HCT116 (cell line): ENCODE results near the gene PTGDS. TPM values are rescaled to one million over a fixed set of nuclear protein-coding genes. Genes with fewer than 3 reads are reported as not detected.

ENCODE experiments used
- ATAC-seq: fragments of 200-7000 bp; cut with Tn5 transposase; 2 replicates; pipeline ENCODE4 v1.9.1; 2020; ENCODE audit warnings: mild to moderate bottlenecking, moderate library complexity
- BruUV-seq: library from RNA; stranded (reverse); fragments of 400-500 nt; replicated peaks from 2 replicates; lab custom pipeline; 2021; lab: Mats Ljungman, UMichigan
- CTCF ChIA-PET: fragments of 300-600 bp; sonication (Branson Sonifier 250); formaldehyde crosslinking; loops from one replicate; lab custom pipeline; 2021; ENCODE audit warnings: antibody characterized with exemption; lab: Charles Lee
- POLR2A ChIA-PET: fragments of 300-600, 350-600 bp; sonication (Branson Sonifier 250); formaldehyde crosslinking; loops from one replicate; lab custom pipeline; 2021; ENCODE audit warnings: antibody characterized with exemption; lab: Charles Lee
- RAD21 ChIA-PET, 2 experiments: fragments of 300-600 bp; sonication (Branson Sonifier 250); formaldehyde crosslinking; loops; one replicate each; lab custom pipeline; 2023; ENCODE audit warnings: low total read pairs in 2 of 2; ENCODE audit not compliant: uncharacterized antibody in 2 of 2, unreplicated experiment in 2 of 2, low non-redundant PET in 1 of 2; lab: Charles Lee
- DNase-seq: peaks from one replicate; pipeline ENCODE4 v3.0.0-alpha.2; 2010; ENCODE audit warnings: low read depth, low spot score
- H2AFZ ChIP-seq: fragments of 200-600 bp; shearing (Covaris generic), sonication (generic); 2 replicates; pipeline ENCODE4 v1.6.1; 2017; ENCODE audit warnings: low read depth, mixed run types, mixed read lengths, antibody characterized with exemption, low read length; ENCODE audit not compliant: poor library complexity, severe bottlenecking
- H3K27ac ChIP-seq: 2 replicates; pipeline ENCODE4 v1.5.1; 2012; ENCODE audit warnings: low read depth, low read length
- H3K27me3 ChIP-seq: fragments of 200-600 bp; sonication (generic); 2 replicates; pipeline ENCODE4 v1.6.1; 2016; ENCODE audit warnings: mixed run types, low read length, mixed read lengths; ENCODE audit not compliant: insufficient read depth
- H3K36me3 ChIP-seq, 2 experiments: fragments of 200-500 bp in 1 of 2; fragments of 200-600 bp in 1 of 2; sonication (Bioruptor generic) in 1 of 2; sonication (generic) in 1 of 2; 2 replicates each; pipeline versions ENCODE4 v1.5.1 to v1.6.1; 2014 to 2016; ENCODE audit warnings: low read length in 2 of 2, inconsistent platforms in 1 of 2, mixed read lengths in 1 of 2, mixed run types in 1 of 2; ENCODE audit not compliant: insufficient read depth in 2 of 2, control insufficient read depth in 1 of 2
- H3K4me1 ChIP-seq, 2 experiments: fragments of 200-600 bp in 1 of 2; sonication (generic) in 1 of 2; 2 replicates each; pipeline versions ENCODE4 v1.5.1 to v1.6.1; 2012 to 2017; ENCODE audit warnings: low read length in 2 of 2, inconsistent platforms in 1 of 2, mild to moderate bottlenecking in 1 of 2, mixed read lengths in 1 of 2, mixed run types in 1 of 2, moderate library complexity in 1 of 2; ENCODE audit not compliant: insufficient read depth in 2 of 2, control insufficient read depth in 1 of 2
- H3K4me2 ChIP-seq: fragments of 200-600 bp; sonication (generic); 2 replicates; pipeline ENCODE4 v1.6.1; 2017; ENCODE audit warnings: mixed run types, low read length, mixed read lengths
- H3K4me3 ChIP-seq, 2 experiments: fragments of 200-600 bp in 1 of 2; sonication (generic) in 1 of 2; replicated peaks in 1 of 2; 2 replicates each; pipeline ENCODE4 v1.5.1; 2011 to 2016; ENCODE audit warnings: low read length in 2 of 2, control low read depth in 1 of 2, low read depth in 1 of 2, mild to moderate bottlenecking in 1 of 2, mixed read lengths in 1 of 2, mixed run types in 1 of 2
- H3K79me2 ChIP-seq: fragments of 200-600 bp; sonication (generic); 2 replicates; pipeline ENCODE4 v1.6.1; 2017; ENCODE audit warnings: mild to moderate bottlenecking, mixed run types, low read length, moderate library complexity, mixed read lengths; ENCODE audit not compliant: insufficient read depth
- H3K9ac ChIP-seq: fragments of 200-600 bp; sonication (generic); 2 replicates; pipeline ENCODE4 v1.6.1; 2016; ENCODE audit warnings: low read length, mixed read lengths
- H3K9me2 ChIP-seq: fragments of 200-600 bp; sonication (generic), shearing (Covaris generic); 2 replicates; pipeline ENCODE4 v1.6.1; 2017; ENCODE audit warnings: mixed run types, mild to moderate bottlenecking, moderate library complexity; ENCODE audit not compliant: insufficient read depth
- H3K9me3 ChIP-seq, 2 experiments: fragments of 200-500 bp in 1 of 2; fragments of 200-600 bp in 1 of 2; sonication (Bioruptor generic) in 1 of 2; sonication (generic) in 1 of 2; 2 replicates each; pipeline ENCODE4 v1.6.1; 2014 to 2017; ENCODE audit warnings: low read length in 2 of 2, mixed read lengths in 2 of 2, inconsistent platforms in 1 of 2, low read depth in 1 of 2, mild to moderate bottlenecking in 1 of 2, mixed run types in 1 of 2, moderate library complexity in 1 of 2; ENCODE audit not compliant: control insufficient read depth in 1 of 2, insufficient read depth in 1 of 2
- H4K20me1 ChIP-seq: fragments of 200-600 bp; sonication (generic), shearing (Covaris generic); 2 replicates; pipeline ENCODE4 v1.6.1; 2017; ENCODE audit warnings: mixed run types, mild to moderate bottlenecking, moderate library complexity; ENCODE audit not compliant: insufficient read depth
- ATF3 ChIP-seq: IDR thresholded peaks from 2 replicates; pipeline ENCODE4 v1.6.1; 2012
- CBX3 ChIP-seq: IDR thresholded peaks from 2 replicates; pipeline ENCODE4 v1.6.1; 2012; ENCODE audit warnings: low read depth
- CEBPB ChIP-seq: IDR thresholded peaks from 2 replicates; pipeline ENCODE4 v1.6.1; 2012; ENCODE audit warnings: low read depth
- EGR1 ChIP-seq: IDR thresholded peaks from 2 replicates; pipeline ENCODE4 v1.6.1; 2012; ENCODE audit warnings: low read depth
- ELF1 ChIP-seq: IDR thresholded peaks from 2 replicates; pipeline ENCODE4 v1.6.1; 2012; ENCODE audit warnings: low read depth, borderline replicate concordance
- EZH2 ChIP-seq: fragments of 200-600 bp; sonication (generic); IDR thresholded peaks from 2 replicates; pipeline ENCODE4 v1.6.1; 2017; ENCODE audit warnings: antibody characterized with exemption, mixed run types
- EZH2phosphoT487 ChIP-seq: fragments of 200-600 bp; IDR thresholded peaks from 2 replicates; pipeline ENCODE4 v1.6.1; 2018; ENCODE audit warnings: antibody characterized with exemption, borderline replicate concordance
- FOSL1 ChIP-seq: IDR thresholded peaks from 2 replicates; pipeline ENCODE4 v1.6.1; 2012; ENCODE audit warnings: low read depth
- JUND ChIP-seq: IDR thresholded peaks from 2 replicates; pipeline ENCODE4 v1.6.1; 2012
- POLR2AphosphoS5 ChIP-seq: IDR thresholded peaks from 2 replicates; pipeline ENCODE4 v1.6.1; 2011; ENCODE audit warnings: mild to moderate bottlenecking, low read depth, low read length, moderate library complexity
- RAD21 ChIP-seq: IDR thresholded peaks from 2 replicates; pipeline ENCODE4 v1.6.1; 2012; ENCODE audit warnings: low read depth, mild to moderate bottlenecking
- REST ChIP-seq: IDR thresholded peaks from 2 replicates; pipeline ENCODE4 v1.6.1; 2012; ENCODE audit warnings: low read depth
- SIN3A ChIP-seq: IDR thresholded peaks from 2 replicates; pipeline ENCODE4 v1.6.1; 2012; ENCODE audit warnings: low read depth
- SP1 ChIP-seq: IDR thresholded peaks from 2 replicates; pipeline ENCODE4 v1.6.1; 2012; ENCODE audit warnings: low read depth
- SRF ChIP-seq: IDR thresholded peaks from 2 replicates; pipeline ENCODE4 v1.6.1; 2012; ENCODE audit warnings: low read depth
- TCF7L2 ChIP-seq: IDR thresholded peaks from 2 replicates; pipeline ENCODE4 v1.7.0; 2011; ENCODE audit warnings: borderline replicate concordance, inconsistent platforms; ENCODE audit not compliant: insufficient read depth, insufficient read length; ENCODE audit errors: extremely low read depth
- YY1 ChIP-seq: IDR thresholded peaks from 2 replicates; pipeline ENCODE4 v1.6.1; 2011; ENCODE audit warnings: low read length, low read depth, moderate library complexity, mild to moderate bottlenecking; ENCODE audit not compliant: insufficient replicate concordance; ENCODE audit errors: extremely low read depth
- intact Hi-C: fragments of 100-400 bp; cut with micrococcal nuclease; formaldehyde crosslinking; loops from 2 replicates; pipeline ENCODE4 v1.10.0; 2022
- total RNA-seq: library from RNA; stranded (reverse); gene quantifications from one replicate; pipeline ENCODE4 v1.2.1, GENCODE V29; 2021; ENCODE audit not compliant: unreplicated experiment
- TF ChIP-seq, protein P1 (sequence below): IDR thresholded peaks from 2 replicates; pipeline ENCODE4 v1.6.1; 2011; ENCODE audit warnings: mild to moderate bottlenecking, low read length, moderate library complexity; ENCODE audit not compliant: insufficient replicate concordance; ENCODE audit errors: extremely low read depth

The PTGDS gene
- total RNA-seq, 1 experiment from 2014 or later: 3.1 TPM

GRCh38 chr9:136943291-136944211 is 33.8 kb upstream of the PTGDS start:
- peaks cover 12 to 15% of the 10 kb centered on the region in 2 experiments; a peak in 3 of 4 replicates for H3K36me3 ChIP-seq
- no peaks in the 10 kb centered on the region for H3K9me2 ChIP-seq
- CTCF ChIA-PET: interaction anchor here (1.6 kb wide), 1 partner anchor 85 kb away, joined by 5 read pairs; the partner anchor contains the start of gene ABCA2
- no peak for TF ChIP-seq EZH2
- no peak for TF ChIP-seq SRF
- TF ChIP-seq YY1: no peak
- no peak for TF ChIP-seq CEBPB
- TF ChIP-seq, protein P1, sequence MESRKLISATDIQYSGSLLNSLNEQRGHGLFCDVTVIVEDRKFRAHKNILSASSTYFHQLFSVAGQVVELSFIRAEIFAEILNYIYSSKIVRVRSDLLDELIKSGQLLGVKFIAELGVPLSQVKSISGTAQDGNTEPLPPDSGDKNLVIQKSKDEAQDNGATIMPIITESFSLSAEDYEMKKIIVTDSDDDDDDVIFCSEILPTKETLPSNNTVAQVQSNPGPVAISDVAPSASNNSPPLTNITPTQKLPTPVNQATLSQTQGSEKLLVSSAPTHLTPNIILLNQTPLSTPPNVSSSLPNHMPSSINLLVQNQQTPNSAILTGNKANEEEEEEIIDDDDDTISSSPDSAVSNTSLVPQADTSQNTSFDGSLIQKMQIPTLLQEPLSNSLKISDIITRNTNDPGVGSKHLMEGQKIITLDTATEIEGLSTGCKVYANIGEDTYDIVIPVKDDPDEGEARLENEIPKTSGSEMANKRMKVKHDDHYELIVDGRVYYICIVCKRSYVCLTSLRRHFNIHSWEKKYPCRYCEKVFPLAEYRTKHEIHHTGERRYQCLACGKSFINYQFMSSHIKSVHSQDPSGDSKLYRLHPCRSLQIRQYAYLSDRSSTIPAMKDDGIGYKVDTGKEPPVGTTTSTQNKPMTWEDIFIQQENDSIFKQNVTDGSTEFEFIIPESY: no peak
- TF ChIP-seq ELF1: no peak
- no peak for TF ChIP-seq CBX3
- no peak for TF ChIP-seq EGR1
- no peak for TF ChIP-seq FOSL1
- no peak for TF ChIP-seq POLR2AphosphoS5
- TF ChIP-seq RAD21: no peak
- no peak for TF ChIP-seq SIN3A
- no peak for TF ChIP-seq ATF3
- TF ChIP-seq TCF7L2: no peak
- TF ChIP-seq EZH2phosphoT487: no peak
- no peak for TF ChIP-seq SP1
- TF ChIP-seq REST: no peak
- TF ChIP-seq JUND: no peak
- TF ChIP-seq, all 23 proteins: peak for 0
- ChIA-PET POLR2A (no interaction called here), RAD21 (no interaction called here)
- BruUV-seq: no TSS peak
- Histone ChIP-seq H2AFZ (no peak overlapping the region), H3K4me2 (peak overlapping the region; percentile 89), H3K9me3 (no peaks in the 10 kb centered on the region), H3K4me1 (peaks cover 14 to 32% of the 10 kb centered on the region in 2 experiments), H3K27me3 (no peaks in the 10 kb centered on the region), H3K4me3 (peak overlapping the region; percentile 78 to 88), H3K79me2 (peaks cover 20% of the 10 kb centered on the region), H4K20me1 (no peaks in the 10 kb centered on the region), H3K9ac (peak overlapping the region; percentile 86), H3K27ac (peak overlapping the region; percentile 97)
- intact Hi-C loops: loop anchor here (5.0 to 10.0 kb wide), 2 partner anchors 99 to 156 kb away; partner anchors contain the start of genes AJM1 and PHPT1
- ATAC-seq (peak; percentile 7), DNase-seq (no peak)
